ENCODE data around the gene ETFA.

The ETFA gene

DNA sequence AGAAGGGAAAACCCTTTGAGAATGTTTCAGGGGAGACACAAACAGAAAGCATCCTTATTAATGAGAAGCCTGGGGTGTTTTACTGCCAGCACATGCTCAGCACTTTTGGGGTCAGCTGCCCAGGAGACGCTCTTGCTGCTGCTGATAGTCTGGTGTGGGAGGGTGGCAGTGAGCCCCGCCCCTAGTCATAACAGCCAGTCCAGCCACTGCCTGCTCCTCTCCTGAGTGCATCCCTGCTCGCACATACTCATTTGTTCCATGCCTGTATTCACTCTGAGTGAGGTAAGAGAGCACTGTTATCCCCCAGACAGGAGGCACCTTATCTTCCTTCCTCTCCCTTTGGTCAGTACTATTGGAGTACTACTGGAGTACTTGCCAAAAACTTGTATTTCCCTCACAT lies 101.3 kb downstream of the ETFA start:
- DNase-seq: no peak

DNA sequence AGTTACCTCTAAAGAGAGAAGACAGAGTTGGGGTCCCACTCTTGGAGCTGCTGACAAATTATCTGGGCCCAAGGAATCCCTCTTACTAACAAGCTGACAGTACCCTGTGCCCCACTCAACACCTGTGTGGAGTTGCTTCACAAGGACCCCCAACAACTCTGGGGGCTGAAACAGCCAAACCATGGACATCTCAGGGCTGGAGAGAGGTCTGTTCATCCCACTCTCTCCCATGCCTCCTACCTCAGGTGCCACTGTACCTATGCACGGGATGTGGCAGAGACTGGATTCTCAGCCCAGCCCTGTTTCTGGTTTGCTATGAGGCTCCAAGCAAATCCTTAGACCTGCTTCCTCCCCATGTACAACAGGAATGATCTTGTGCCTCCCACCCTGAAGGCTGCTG lies 101.7 kb downstream of the ETFA start:
- no peak for DNase-seq

DNA sequence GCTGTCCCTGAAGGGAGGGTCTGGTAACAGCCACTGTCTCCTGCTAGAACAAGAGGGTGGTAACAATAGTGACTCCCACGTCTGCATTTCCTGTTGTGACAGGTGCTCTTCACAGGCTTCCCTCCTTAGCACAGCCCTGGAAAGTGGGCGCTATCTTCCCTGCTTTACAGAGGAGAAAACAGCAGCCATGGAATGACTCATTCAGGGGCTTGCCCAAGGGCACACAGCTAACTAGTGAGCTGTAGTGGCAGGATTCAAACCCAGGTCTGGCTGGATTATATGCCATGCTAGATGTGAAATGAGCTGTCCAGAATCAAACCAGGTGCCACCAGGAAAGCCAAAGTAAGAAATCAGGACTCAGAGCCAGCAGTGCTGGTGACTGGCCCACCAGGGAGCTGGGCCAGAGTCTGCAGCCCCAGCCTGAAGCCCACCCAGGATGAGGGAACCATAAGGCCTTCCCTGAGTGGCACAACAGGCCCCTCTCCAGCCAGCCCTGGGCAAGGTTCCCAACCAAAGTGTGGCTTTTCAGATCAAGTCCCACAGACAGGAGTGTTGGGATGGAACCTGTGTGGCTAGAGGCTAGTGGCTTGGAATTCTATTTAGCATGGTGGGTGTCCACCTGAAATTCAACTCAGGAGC lies 102.4 kb downstream of the ETFA start:
- no peak for DNase-seq

DNA sequence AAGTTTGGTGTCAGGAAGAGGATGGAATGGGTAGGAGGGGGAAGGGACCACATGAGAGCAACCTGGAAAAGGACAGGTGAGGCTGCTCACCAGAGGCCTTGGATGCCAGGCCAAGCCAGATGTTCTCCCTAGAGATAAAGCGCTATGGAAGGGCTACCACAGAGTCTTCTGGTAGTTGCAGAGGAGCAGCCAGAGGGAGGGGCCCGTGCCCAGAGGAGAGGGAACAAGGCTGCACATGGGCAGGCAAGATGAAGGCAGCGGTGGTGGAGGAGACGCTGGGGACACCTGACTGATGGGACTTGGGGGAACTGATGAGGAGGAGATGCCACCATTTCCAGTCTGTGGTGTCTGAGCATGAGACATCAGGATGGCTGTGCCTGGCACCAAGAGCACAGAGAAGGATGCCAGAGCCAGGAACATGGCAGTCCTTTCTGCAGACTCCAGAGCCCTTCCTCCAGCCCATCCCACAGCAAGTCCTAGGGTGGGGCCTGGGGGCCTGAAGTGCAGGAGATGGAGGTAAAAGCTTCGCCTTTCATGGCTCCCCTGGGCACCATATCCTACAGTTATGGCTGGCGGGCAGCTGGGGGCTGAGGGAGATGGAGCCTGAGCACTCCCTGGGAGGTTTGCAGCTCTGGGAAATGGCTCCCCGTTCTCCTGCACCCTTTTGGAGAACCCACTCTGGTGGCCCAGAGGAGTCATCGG lies 103.0 kb downstream of the ETFA start:
- no peak for DNase-seq

DNA sequence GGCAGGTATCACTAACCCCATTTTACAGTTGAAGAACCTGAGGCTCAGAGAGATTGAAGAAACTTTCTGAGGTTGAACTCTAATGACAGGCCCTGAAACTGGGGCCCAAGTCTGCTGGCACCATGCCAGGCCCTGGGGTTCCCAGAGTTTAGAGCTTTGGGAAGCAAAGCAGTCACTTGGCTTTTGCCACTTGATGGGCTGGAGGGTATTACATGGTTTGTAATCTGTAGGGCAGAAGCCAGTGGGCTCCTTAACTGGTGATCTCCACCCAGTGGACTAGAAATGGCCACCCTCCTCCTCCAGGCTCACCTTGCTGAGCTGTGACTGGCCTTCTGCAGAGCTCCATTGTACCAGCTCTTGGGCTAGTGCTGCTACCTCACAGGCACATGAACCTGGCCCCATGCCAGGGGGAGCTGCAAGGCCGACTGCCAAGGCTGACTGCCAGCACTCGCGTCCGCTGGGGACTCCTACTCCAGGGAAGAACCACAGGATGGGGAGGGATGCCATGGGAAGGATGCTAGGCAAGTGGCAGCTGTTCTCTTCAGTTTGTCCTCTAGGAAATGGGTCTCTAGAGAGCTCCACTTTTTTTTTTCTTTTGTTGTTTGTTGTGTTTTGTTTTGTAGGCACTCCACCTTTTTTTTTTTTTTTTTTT lies 104.8 kb downstream of the ETFA start:
- DNase-seq: no peak

DNA sequence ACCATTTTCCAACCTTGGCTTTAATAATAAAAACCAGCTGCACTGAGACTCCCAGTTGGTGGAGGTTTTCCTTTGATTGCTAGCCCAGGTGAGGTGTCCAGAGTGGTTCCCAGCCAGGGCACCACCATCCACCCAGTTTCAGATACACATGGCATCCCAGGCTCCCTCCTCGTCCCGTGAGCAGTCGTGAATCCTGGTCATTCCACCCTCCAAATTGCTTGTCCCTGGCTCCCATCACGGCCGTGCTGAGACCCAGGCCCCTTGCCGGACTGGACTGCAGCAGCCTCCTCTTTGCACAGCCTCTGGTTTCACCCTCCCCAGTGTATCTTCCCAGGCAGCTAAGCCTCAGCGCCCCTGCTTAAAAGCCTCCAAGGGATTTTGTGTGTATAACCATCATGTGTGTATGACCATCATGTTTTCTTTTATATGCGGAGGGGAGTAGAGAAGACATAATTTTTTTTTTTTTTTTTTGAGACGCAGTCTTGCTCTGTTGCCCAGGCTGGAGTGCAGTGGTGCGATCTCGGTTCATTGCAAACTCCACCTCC lies 106.3 kb downstream of the ETFA start:
- no peak for DNase-seq

DNA sequence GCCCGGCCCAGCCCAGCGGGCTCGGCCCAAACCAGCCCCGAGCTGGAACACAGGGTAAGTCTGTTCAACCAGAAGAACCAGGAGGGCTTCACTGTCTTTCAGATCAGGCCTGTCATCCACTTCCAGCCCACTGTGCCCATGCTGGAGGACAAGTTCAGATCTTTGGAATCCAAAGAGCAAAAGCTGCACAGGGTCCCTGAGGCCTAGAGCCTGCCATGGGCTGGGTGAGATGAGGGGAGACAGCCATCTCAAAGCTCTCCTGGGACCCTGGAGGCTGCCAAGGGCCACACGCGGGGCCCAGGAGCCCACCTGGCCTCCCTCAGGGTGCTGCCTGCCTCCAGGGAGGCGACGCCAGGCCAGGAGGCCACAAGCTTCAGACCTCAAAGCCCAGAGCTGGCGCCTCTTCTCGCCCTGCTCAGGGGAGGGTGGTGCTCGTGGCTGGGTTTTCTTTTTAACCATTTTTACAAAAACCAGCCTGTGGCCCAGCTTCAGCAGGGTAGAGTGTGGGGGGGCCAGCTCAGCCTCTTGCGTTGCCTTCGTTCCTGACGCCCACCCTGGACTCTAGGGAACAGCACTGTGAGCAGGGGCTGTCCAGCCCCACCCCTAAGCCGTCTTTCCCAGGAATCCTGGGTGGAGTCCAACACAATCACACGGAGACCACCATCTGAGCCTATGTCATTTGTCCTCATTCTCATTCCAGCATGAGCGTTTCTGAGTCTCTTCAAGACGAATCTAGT lies 107.0 kb downstream of the ETFA start:
- DNase-seq: no peak

DNA sequence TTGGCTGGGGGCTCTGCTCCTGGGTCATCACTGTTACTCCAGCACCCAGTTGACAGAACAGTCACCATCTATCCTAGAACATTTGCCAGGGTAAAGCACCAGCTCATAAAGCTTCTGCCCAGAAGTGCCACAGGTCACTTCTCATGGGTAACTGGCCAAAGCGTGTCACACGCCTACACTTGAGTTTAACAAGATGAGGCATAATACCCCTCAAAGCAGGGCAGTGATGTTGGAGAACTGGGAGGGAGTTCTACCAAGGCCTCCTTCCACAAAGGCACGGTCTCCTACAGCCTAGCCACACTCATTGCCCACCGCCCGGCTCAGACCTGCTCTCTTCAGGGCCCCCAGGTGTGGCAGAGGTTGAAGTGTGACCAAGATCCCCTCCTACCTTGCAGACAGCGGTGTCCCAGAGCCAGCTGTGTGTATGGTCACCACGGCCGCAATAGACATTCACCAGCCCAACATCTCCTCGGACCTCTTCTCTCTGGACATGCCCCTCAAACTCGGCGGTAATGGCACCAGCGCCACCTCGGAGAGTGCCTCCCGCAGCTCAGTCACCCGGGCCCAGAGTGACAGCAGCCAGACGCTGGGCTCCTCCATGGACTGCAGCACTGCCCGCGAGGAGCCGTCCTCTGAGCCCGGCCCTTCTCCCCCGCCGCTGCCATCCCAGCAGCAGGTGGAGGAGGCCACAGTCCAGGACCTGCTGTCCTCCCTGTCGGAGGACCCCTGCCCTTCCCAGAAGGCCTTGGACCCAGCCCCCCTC lies 107.7 kb downstream of the ETFA start:
- no peak for DNase-seq

DNA sequence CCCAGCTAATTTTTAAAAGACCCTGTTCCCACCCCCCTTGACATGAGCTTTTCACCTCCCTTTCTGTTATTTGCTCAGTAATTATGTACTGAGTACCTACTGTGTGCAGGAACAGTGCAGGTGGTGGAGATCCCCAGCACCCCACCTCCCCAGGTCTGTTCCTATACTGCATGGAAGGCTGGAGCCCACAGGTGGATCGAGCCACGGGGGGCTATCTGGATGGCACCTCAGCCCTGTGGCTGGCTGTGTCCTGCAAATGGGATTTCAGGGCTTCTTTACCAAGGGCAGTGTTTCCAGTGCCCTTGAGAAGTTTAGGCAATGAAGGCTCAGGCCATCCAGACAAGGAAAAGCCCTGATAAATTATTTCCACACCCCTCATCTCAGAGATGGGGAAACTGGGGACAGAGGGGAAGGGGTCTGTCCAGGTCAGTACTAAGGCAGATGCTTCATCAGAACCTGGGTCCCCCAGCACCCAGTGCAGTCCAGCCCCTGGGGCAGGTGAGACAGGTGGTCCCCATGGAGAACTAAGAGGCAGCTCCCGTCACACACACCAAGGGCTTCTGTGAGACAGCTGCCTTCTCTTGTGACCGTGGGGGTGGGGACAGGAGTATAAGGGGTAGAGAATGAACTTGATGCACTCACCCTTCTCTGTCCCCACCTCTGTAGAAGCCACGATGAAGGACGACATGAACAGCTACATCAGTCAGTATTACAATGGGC lies 109.6 kb downstream of the ETFA start:
- DNase-seq: no peak

DNA sequence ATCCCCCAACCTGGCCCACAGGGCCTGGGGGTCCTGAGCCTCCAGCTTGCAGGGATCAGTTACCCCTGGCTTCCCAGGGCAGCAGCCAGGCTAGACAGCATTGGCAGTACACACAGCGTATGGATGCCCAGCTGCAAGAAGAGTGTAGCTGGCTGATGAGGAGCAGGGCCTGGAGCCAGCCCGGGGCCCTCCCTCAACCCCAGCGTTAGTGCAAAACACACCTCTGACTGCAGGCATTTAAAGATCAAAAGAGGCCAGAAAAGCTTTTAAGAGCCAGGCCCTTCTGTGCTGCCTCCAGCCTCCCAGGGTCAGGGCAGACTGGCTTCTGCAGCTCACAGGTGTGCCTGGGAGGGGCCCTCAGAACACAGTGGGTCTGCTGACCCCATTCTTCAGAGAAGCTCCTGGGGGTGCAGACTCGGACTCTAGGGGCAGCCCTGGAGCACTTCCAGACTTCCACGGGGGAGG lies 110.6 kb downstream of the ETFA start:
- DNase-seq: no peak

DNA sequence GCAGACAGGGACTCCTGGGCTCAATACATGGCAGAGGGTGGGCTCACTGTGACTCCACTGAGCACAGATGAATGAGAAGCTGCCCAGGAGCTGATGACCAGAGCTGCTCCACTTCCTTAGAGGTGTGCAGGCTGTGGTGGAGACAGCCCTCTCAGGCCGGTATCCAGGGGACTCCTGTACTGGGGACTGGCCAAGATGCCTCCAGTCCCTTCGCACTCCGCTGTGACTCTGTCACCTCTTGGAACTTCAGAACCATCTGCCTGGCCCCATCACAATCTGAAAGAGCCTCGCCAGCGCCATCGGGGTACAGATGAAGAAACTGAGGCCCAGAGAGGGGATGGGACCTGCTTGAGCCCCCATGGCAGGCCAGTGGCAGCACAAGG lies 111.2 kb downstream of the ETFA start:
- DNase-seq: no peak

DNA sequence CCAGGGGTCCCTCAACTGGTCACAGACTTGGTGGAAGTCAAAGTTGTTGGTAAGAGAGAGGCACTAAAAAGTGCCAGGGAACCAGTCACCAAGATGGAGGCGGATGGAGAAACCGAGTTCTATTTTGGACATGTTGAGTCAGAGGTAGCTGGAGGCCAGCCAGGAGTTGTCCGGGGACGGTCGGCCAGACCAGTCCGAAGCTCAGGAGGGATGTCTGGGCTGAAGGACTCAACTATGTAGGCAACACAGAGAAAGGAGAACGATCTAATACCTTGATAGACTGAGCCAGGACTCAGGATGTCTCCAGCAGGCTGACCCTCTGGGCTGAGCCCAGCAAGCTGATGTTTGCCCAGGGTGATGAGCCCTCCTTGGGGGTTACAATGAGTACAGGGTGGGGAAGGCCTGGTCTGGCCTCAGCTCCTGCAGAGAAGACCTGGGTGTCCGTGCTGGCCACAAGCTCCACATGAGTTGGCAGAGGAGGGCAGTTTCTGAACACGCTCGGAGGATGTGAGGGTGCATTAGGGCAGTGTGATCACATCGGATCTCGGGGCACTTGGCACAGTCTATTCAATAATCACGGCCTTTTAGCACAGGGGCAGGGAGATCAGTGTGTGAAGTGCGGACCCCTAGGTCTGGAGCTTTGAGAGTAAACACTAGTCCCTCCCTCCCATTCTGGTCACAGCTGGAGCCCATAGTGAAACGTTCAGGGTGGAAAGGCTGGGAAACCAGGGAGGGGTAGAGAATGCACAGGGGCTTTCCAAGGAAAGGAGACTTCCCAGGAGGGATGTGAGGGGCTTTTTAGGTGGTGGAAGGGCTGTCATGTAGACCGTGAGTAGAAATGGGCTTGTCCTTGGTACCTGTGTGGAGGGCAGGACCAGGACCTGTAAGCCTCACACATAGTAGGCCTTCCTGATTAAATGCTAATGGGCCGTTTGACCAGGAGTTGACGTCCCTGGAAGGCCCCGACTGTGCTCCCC lies 111.9 kb downstream of the ETFA start:
- no peak for DNase-seq

DNA sequence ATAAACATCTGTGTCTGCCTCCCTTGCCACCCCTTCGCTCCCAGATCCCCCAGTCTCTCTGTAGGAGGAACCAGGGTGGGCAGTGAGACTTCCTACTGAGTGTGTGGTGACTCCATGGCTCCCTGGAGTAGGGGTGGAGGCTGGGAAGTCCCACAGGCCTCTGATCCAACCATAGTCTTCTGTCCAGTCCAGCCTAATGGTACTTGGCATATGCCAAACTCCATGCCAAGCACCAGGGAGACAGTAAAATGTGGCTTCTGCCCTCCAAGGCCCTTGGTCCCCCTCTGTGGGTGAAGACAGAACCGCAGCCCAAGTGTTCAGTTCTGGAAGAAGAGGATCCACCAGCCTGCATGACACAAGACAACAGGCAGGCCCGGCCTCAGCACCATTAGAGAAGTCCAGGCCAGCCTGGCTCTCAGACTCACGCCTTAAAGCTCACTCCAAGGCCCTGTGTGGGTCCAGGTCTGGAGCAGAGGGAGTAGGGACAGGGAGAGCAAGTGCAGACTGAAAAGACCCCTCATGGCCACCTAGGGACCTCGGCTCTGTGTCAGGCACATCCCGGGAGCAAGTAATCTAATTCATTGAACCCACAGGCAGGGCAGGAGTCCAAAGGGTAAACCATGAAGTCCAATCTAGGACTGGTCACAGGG lies 112.7 kb downstream of the ETFA start:
- no peak for DNase-seq

DNA sequence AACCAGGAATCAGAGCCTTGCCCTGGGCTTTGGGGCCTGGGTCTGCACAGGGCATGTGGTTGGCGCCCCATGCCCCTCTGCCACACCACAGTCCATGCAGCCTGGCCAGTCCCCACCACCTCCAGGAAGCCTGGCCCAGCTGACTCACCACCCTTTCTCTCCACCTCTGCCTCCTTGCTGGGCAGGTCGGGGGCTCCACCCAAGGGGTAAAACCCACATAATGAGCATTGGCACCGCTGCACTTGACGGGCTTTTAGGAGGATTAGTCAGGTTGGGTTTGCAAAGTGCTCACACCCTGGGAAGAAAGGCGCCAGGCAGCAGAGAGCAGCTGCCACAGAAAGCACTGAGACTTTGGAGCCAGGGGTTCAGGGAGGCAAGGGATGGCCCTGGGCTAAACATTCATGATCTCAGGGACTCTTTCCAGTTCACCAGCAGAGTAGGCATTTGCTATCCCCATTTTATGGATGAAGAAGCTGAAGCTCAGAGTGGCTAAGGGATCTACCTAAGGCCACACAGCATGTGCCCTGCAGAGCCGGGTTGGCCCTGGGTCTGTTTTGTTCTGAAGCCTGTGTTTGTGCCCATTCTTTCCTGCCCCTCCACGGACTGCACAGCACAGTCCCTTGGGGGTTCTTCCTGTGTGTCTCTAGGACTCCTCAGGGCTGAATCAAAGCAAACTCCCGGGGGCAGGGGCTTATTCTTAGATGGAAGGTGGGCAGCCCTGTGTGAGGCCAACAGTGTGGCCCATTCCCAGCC lies 113.4 kb downstream of the ETFA start:
- DNase-seq: no peak

DNA sequence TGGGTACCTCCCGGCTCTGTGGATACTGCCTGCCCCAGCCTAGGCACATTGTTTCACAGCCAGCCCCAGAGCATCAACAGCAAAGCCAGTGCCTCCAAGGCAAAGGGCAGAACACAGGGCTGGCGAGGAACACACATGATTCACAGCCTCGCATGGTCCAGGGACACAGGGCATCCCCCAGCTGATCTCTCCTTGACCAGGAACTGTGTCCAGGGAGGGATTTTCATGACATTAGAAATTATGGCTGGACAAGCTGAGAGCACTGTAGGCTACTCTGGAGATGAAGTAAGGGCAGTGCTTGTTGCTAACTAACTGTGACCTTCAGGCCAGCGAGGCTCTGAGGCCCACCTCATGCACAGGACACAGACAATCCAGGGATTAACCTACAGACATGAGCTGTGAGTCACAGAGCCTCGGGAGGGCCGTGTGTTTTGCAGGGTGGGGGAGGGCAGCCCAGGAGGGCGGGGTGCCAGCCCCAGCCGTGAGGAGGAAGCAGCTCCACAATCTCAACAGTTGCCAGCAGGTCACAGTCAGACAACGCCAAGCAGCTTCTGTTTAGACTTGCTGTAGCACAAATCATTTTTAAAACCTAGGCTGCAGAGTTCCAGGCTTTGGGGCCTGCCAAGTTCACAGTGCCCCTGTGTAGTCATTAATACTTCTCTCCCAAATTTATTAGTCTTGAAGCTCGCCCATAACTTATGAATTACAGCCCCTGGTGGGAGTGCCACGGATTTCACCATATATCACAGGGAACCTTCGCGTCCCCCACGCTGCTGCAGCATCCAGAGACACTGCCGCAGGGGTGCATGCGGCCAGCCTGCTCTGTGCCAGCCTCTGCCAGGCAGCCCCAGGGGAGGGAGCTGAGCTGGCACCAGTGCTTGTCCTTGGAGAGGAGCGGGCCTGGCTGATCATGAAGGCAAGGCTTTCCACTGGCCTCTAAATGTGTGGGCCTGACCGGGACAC lies 114.7 kb downstream of the ETFA start:
- DNase-seq: no peak

DNA sequence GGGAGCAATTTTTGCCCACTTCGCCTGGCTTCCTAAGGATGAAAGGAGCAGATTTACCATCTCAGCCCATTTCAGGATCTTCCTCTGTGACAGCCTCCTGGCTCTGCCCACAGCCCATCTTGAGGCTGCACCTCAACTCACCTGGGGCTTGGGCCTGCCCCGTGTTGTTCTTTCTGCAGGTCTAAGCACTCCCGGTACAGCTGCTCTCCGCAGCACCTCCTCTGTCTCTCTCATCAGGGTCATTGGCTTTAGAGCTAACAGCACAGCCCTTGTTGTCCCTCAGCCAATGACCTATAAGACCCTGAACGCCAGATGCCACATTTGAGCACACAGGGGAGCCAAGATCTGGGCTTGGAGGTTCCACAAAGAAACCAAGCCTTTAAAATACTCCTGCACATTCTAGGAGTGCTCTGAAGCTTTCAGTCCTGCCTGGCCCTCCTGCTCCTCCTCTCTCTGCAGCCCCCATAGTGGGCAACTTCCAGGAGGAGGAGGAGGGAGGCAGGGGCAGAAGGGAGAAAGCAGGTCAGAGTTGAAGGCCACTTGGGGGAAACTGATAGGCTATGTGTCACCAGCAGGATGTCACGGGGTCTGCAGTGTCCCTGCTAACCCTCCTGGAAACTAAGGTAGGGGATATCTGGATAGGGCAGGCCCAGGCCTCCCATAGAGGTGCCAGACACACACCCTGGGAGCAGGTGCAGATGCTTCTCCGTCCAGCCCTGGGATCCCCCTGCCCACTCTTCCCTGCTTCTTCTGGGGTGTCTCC lies 115.6 kb downstream of the ETFA start:
- DNase-seq: no peak

DNA sequence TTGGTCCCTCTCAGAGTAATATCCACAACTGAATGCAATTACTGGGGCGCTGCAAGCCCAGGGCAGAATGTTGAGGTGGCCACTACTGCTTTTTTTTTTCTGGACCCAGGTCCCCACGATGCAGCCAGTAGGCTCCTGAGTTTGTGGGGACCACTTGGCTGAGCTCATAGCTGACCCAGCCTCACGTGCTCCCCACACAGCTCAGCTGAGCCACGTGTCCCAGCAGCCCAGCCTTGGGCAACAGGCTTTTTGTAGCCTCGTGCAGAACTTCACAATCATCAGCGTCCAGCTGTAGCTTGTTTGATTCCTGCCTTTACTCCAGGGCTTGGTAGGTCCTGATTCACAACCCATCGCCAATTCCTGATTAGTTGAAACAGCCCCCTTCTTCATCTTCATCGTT lies 117.3 kb downstream of the ETFA start:
- no peak for DNase-seq

Data from activated CD4-positive, CD25-positive, alpha-beta regulatory T cell (primary cell).